Thyroid gland (tissue), 4 donors: ENCODE data around the gene RAMAC. TPM values are rescaled to one million over a fixed set of nuclear protein-coding genes. Genes with fewer than 3 reads are reported as not detected.
"Not testable (repeated sequence)": the region's sequence is repeated elsewhere in the genome, so short reads cannot be mapped to it uniquely, and the experiment has no call there.

Source experiments
- DNase-seq, 2 donors: peaks; one replicate each; pipeline ENCODE4 v3.0.0-alpha.2; 2019
- H3K27ac ChIP-seq, 3 donors: fragments of 200-600 bp; sonication (generic); 1 replicate in 2 of 3; 2 replicates in 1 of 3; pipeline ENCODE4 v1.5.1; 2016 to 2019; ENCODE audit warnings: mild to moderate bottlenecking in 1 of 3, moderate library complexity in 1 of 3
- H3K27me3 ChIP-seq: fragments of 200-600 bp; sonication (generic); one replicate; pipeline ENCODE4 v1.5.1; 2019
- H3K36me3 ChIP-seq, 2 donors: fragments of 200-600 bp; sonication (generic); one replicate each; pipeline ENCODE4 v1.5.1; 2016 to 2019
- H3K4me1 ChIP-seq, 2 donors: fragments of 200-600 bp; sonication (generic); one replicate each; pipeline ENCODE4 v1.5.1; 2017 to 2019
- H3K4me3 ChIP-seq, 3 donors: fragments of 200-600 bp; sonication (generic); replicated peaks in 1 of 3; 1 replicate in 2 of 3; 2 replicates in 1 of 3; pipeline ENCODE4 v1.5.1; 2016; ENCODE audit warnings: mild to moderate bottlenecking in 1 of 3
- H3K9me3 ChIP-seq: fragments of 200-600 bp; sonication (generic); one replicate; pipeline ENCODE4 v1.5.1; 2017
- CTCF ChIP-seq, 6 experiments: fragments of 200-600 bp in 3 of 6; fragments of 450-650 bp in 3 of 6; sonication (generic) in 3 of 6; IDR thresholded peaks; one replicate each; pipeline ENCODE4 v1.5.1; 2016 to 2019; ENCODE audit warnings: antibody characterized with exemption in 6 of 6, mild to moderate bottlenecking in 2 of 6, inconsistent platforms in 1 of 6, moderate library complexity in 1 of 6
- POLR2A ChIP-seq, 2 donors: fragments of 450-650 bp; IDR thresholded peaks; one replicate each; pipeline ENCODE4 v1.6.1; 2017; ENCODE audit warnings: antibody characterized with exemption in 2 of 2, mild to moderate bottlenecking in 2 of 2, moderate library complexity in 1 of 2
- WGBS, 2 donors: methylation state at CpG; one replicate each; pipeline ENCODE4 v1.1.5; 2017; 5-methylcytosine and 5-hydroxymethylcytosine counted together
- intact Hi-C: fragments of 100-400 bp; cut with DNase I; formaldehyde crosslinking; loops from one replicate; pipeline ENCODE4 v1.15.1; 2023
- total RNA-seq, 4 donors: library from RNA; depleted of rRNA; stranded (reverse); fragments of >200 nt; gene quantifications; one replicate each; pipeline ENCODE4 v1.2.3, GENCODE V29; 2016

The RAMAC gene
- total RNA-seq, 4 donors from 2014 or later = 18.7 to 24.0 (median 22.0) TPM

GRCh38 chr15:83016906-83017305, 30.9 kb downstream of the RAMAC start:
- intact Hi-C loops = no loop called here
- Histone ChIP-seq H3K27ac (peak overlapping the region; percentile 63 to 80 (median 73)), H3K4me3 (no peak overlapping the region), H3K27me3 (no peaks in the 10 kb centered on the region), H3K36me3 (no peaks in the 10 kb centered on the region), H3K9me3 (no peaks in the 10 kb centered on the region), H3K4me1 (peaks cover 20 to 33% of the 10 kb centered on the region in 2 donors)
- WGBS, 2 donors = 87 to 89% methylated on average over 5 of the region's 5 CpGs
- TF ChIP-seq POLR2A (IDR thresholded peaks at IDR 0.05) (no peak), CTCF (IDR thresholded peaks at IDR 0.05) (no peak)
- no peak for DNase-seq

- peak; percentile 40 to 47 for DNase-seq
- Histone ChIP-seq H3K9me3 (no peaks in the 10 kb centered on the region), H3K27ac (peak overlapping the region; percentile 63 to 89 (median 80)), H3K4me1 (peaks cover 14 to 21% of the 10 kb centered on the region in 2 donors), H3K27me3 (no peaks in the 10 kb centered on the region), H3K36me3 (no peaks in the 10 kb centered on the region), H3K4me3 (no peak overlapping the region)
- no peak for TF ChIP-seq CTCF (IDR thresholded peaks at IDR 0.05)
- peak in 1 of 2 donors; percentile 72 for TF ChIP-seq POLR2A (IDR thresholded peaks at IDR 0.05)
- 24 to 36% methylated on average over 2 of the region's 2 CpGs for WGBS, 2 donors
- intact Hi-C loops = no loop called here
Measured at GRCh38 chr15:83018436-83018835, 32.4 kb downstream of the RAMAC start.

- intact Hi-C loops = no loop called here
- no peak for TF ChIP-seq CTCF (IDR thresholded peaks at IDR 0.05)
- no peak for TF ChIP-seq POLR2A (IDR thresholded peaks at IDR 0.05)
- no peaks in the 10 kb centered on the region for H3K4me1 ChIP-seq
- H3K4me3 ChIP-seq = no peak overlapping the region
- DNase-seq = no peak
- 94 to 96% methylated on average over 8 of the region's 8 CpGs for WGBS, 2 donors
- no peak overlapping the region for H3K27ac ChIP-seq
- H3K27me3 ChIP-seq = no peaks in the 10 kb centered on the region
- H3K9me3 ChIP-seq = no peaks in the 10 kb centered on the region
- H3K36me3 ChIP-seq = peaks cover 0 to 5% of the 10 kb centered on the region in 2 donors
Measured at GRCh38 chr15:83030021-83030420, 44.0 kb downstream of the RAMAC start.

- H3K36me3 ChIP-seq, H3K27me3 ChIP-seq, intact Hi-C loops, H3K4me1 ChIP-seq, DNase-seq, H3K9me3 ChIP-seq, H3K4me3 ChIP-seq, H3K27ac ChIP-seq: not testable (repeated sequence)
- 95 to 96% methylated on average over 6 of the region's 6 CpGs for WGBS, 2 donors
Measured at GRCh38 chr15:83031234-83031633, 45.2 kb downstream of the RAMAC start.

- H3K27me3 ChIP-seq = no peaks in the 10 kb centered on the region
- H3K4me1 ChIP-seq = no peaks in the 10 kb centered on the region
- TF ChIP-seq CTCF (IDR thresholded peaks at IDR 0.05) (no peak), POLR2A (IDR thresholded peaks at IDR 0.05) (no peak)
- intact Hi-C loops = no loop called here
- H3K9me3 ChIP-seq = no peaks in the 10 kb centered on the region
- H3K4me3 ChIP-seq = no peak overlapping the region
- H3K27ac ChIP-seq = no peak overlapping the region
- H3K36me3 ChIP-seq = peaks cover 6 to 16% of the 10 kb centered on the region in 2 donors
- DNase-seq = no peak
- 96 to 98% methylated on average over 6 of the region's 6 CpGs for WGBS, 2 donors
Measured at GRCh38 chr15:83036253-83036652, 50.2 kb downstream of the RAMAC start.

- no peak for DNase-seq
- intact Hi-C loops = no loop called here
- H3K4me1 ChIP-seq = no peaks in the 10 kb centered on the region
- WGBS, 2 donors = 60 to 71% methylated on average over 1 of the region's 1 CpG
- peaks cover 10 to 20% of the 10 kb centered on the region in 2 donors for H3K36me3 ChIP-seq
- H3K27ac ChIP-seq = no peak overlapping the region
- no peaks in the 10 kb centered on the region for H3K9me3 ChIP-seq
- H3K4me3 ChIP-seq = no peak overlapping the region
- no peak for TF ChIP-seq CTCF (IDR thresholded peaks at IDR 0.05)
- no peak for TF ChIP-seq POLR2A (IDR thresholded peaks at IDR 0.05)
- H3K27me3 ChIP-seq = no peaks in the 10 kb centered on the region
Measured at GRCh38 chr15:83039206-83039605, 53.2 kb downstream of the RAMAC start.
